Measurements from ENCODE around the gene LRP1.

LRP1 gene

GRCh38 chr12:57138526-57139272 is 10.4 kb downstream of the LRP1 start:
- no peak for DNase-seq

GRCh38 chr12:57139796-57140649 is 11.7 kb downstream of the LRP1 start:
- DNase-seq, result no peak

GRCh38 chr12:57141249-57141648 is 13.0 kb downstream of the LRP1 start:
- no peak for DNase-seq

- no peak for DNase-seq
Measured at GRCh38 chr12:57142121-57142520, 13.8 kb downstream of the LRP1 start.

GRCh38 chr12:57142727-57143126 is 14.4 kb downstream of the LRP1 start:
- no peak for DNase-seq

GRCh38 chr12:57143454-57143853 is 15.2 kb downstream of the LRP1 start:
- no peak for DNase-seq

GRCh38 chr12:57145460-57146059 is 17.3 kb downstream of the LRP1 start:
- DNase-seq, result no peak

- no peak for DNase-seq
Measured at GRCh38 chr12:57146092-57146491, 17.8 kb downstream of the LRP1 start.

- no peak for DNase-seq
Measured at GRCh38 chr12:57146961-57147944, 19.0 kb downstream of the LRP1 start, which contains the start of gene LRP1-AS. TSS of gene LRP1-AS (minus strand) at chr12:57147619.

- DNase-seq, result no peak
Measured at GRCh38 chr12:57148469-57149244, 20.4 kb downstream of the LRP1 start.

GRCh38 chr12:57149245-57149900 is 21.1 kb downstream of the LRP1 start:
- DNase-seq, result no peak

- DNase-seq, result no peak
Measured at GRCh38 chr12:57150400-57151000, 22.2 kb downstream of the LRP1 start.

- no peak for DNase-seq
Measured at GRCh38 chr12:57151741-57152630, 23.7 kb downstream of the LRP1 start.

GRCh38 chr12:57152639-57153038 is 24.4 kb downstream of the LRP1 start:
- no peak for DNase-seq

- DNase-seq, result no peak
Measured at GRCh38 chr12:57153415-57153997, 25.2 kb downstream of the LRP1 start.

GRCh38 chr12:57154076-57154475 is 25.8 kb downstream of the LRP1 start:
- DNase-seq, result no peak

- DNase-seq, result no peak
Measured at GRCh38 chr12:57154804-57155434, 26.6 kb downstream of the LRP1 start.

- DNase-seq, result no peak
Measured at GRCh38 chr12:57156701-57157403, 28.6 kb downstream of the LRP1 start.

Data from DMS153 (cell line).